ENCODE measurements around the gene KDM4B.

DNA sequence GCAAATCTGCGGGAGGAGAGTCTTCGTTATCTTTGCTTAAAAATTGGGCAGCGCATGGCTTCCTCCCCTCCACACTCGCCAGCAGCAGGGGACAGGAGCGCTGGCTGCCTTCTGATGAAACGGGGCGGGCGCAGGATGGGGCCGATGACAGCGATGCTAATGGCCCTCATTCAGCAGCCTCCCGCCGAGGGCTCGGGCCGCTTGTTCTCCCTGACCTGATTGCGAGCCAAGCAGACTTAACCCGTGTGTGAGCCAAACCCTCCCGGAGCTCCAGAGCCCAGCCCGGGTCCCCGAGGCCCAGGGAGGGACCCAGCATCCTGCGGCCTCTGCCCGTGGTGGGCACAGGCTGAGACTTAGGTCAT is 90.3 kb downstream of the KDM4B start:
- TF ChIP-seq POLR2A (IDR thresholded peaks at IDR 0.05): no peak
- TF ChIP-seq, protein P1, sequence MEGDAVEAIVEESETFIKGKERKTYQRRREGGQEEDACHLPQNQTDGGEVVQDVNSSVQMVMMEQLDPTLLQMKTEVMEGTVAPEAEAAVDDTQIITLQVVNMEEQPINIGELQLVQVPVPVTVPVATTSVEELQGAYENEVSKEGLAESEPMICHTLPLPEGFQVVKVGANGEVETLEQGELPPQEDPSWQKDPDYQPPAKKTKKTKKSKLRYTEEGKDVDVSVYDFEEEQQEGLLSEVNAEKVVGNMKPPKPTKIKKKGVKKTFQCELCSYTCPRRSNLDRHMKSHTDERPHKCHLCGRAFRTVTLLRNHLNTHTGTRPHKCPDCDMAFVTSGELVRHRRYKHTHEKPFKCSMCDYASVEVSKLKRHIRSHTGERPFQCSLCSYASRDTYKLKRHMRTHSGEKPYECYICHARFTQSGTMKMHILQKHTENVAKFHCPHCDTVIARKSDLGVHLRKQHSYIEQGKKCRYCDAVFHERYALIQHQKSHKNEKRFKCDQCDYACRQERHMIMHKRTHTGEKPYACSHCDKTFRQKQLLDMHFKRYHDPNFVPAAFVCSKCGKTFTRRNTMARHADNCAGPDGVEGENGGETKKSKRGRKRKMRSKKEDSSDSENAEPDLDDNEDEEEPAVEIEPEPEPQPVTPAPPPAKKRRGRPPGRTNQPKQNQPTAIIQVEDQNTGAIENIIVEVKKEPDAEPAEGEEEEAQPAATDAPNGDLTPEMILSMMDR (IDR thresholded peaks at IDR 0.05): no peak

All from uterus (tissue), 2 donors.